ENCODE data around the gene NF2. TPM values are rescaled to one million over a fixed set of nuclear protein-coding genes. Genes with fewer than 3 reads are reported as not detected.

The NF2 gene
- total RNA-seq, 1 experiment from 2014 or later, result 190 TPM

DNA sequence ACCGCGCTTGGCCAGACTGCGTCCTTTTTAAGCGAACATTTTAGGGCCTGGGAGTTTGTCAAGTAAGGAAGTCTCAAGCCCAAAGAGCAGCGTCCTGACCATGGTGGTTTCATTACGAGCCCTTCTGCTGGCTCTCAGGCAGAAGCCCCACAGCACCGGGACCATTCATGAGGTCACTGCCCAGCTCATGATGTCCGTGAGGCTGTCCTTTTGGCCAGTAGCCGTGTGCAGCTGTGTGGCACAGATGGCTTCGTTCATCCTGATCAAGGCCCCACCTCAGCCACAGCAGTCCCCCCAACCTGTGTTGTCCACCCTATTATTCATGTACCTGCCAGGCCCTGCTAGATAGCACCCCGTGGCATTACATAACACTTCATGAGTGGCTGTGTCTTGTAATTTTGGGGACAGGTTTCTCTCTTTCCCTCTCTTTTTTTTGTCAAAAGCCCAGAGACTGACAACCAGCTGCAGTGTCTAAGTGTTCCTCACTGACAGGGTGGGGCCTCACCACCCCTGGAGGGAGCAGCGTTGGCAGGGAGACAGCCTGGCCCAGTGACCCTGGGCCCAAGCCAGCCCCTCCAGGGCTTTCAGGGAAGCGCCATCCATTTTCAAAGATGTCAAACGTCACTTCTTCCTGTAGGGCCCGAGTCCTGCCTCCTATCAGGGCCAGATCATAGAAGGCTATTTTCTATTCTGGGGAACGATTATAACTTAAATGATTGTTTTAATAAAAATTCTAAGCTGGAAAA lies 94.6 kb downstream of the NF2 start:
- H3K4me1 ChIP-seq (ENCODE audit: control insufficient read depth, insufficient read depth, low read length), result peaks cover 35% of the 10 kb centered on the region
- DNase-seq (ENCODE audit: low read depth, low spot score), result no peak
- H3K36me3 ChIP-seq (ENCODE audit: control insufficient read depth, insufficient read depth, low read length), result no peaks in the 10 kb centered on the region
- no peaks in the 10 kb centered on the region for H3K27me3 ChIP-seq (ENCODE audit: control insufficient read depth, insufficient read depth, low read length)
- no peaks in the 10 kb centered on the region for H3K9me3 ChIP-seq (ENCODE audit: control insufficient read depth, insufficient read depth, low read depth, low read length)
- BruUV-seq (replicated peaks), result TSS peak; percentile 75
- ChIA-PET POLR2A (no interaction called here), CTCF (no interaction called here)
- TF ChIP-seq POLR2AphosphoS5 (IDR thresholded peaks at IDR 0.05; ENCODE audit: low read depth, low read length), result no peak
- TF ChIP-seq, protein P1, sequence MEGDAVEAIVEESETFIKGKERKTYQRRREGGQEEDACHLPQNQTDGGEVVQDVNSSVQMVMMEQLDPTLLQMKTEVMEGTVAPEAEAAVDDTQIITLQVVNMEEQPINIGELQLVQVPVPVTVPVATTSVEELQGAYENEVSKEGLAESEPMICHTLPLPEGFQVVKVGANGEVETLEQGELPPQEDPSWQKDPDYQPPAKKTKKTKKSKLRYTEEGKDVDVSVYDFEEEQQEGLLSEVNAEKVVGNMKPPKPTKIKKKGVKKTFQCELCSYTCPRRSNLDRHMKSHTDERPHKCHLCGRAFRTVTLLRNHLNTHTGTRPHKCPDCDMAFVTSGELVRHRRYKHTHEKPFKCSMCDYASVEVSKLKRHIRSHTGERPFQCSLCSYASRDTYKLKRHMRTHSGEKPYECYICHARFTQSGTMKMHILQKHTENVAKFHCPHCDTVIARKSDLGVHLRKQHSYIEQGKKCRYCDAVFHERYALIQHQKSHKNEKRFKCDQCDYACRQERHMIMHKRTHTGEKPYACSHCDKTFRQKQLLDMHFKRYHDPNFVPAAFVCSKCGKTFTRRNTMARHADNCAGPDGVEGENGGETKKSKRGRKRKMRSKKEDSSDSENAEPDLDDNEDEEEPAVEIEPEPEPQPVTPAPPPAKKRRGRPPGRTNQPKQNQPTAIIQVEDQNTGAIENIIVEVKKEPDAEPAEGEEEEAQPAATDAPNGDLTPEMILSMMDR (IDR thresholded peaks at IDR 0.05), result no peak
- no peak for TF ChIP-seq REST (IDR thresholded peaks at IDR 0.05; ENCODE audit: insufficient read depth in 1 of 2, low read depth in 2 of 2, low read length in 1 of 2)
- TF ChIP-seq SIN3A (IDR thresholded peaks at IDR 0.05; ENCODE audit: borderline replicate concordance, insufficient read depth, low read depth, low read length), result no peak
- no peak for TF ChIP-seq TCF7L2 (IDR thresholded peaks at IDR 0.05; ENCODE audit: low read depth, low read length)
- H3K4me3 ChIP-seq (ENCODE audit: low read depth in 2 of 2, low read length in 2 of 2), result no peak overlapping the region
- no peak overlapping the region for H3K27ac ChIP-seq (ENCODE audit: low read length)
- intact Hi-C loops (cut with micrococcal nuclease; ENCODE audit: unreplicated experiment) (no loop called here), in situ Hi-C loops (cut with HindIII; ENCODE audit: low pct_unique_long_range_greater_than_20kb, low sequenced_read_pairs) (no loop called here)
- no peak for ATAC-seq

DNA sequence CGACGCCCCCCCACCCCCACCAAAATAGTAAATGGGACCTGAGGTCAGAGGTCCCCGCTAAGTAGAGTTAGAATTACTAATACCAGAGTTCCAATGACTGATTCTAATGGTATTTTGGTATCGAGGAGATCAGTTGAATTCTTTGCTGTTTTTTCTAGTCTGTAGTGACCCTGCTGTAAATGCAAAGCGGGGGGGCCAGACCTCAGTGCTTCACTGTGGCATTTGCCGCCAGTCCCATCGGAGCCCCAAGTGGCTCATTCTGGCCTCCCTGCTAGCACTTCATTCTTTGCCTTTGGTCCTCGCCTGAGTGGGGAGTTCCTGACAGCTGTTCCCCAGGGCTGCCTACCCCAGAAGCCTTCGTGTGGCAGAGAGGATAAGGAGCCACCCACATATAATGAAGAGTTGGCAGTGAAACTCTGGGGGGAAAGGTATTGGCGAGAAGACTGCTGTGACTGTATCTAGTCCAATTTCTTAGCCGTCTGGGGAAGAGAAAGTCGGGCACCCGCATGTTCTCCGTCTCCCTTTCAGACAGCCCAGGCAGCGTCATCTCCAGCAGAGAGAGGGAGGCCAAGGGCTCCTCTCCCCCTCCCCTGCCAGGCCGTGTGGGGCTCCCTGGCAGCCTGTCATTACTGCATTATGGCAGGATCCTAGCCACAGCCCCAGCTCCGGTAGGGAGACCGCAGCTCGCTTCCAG lies 96.9 kb downstream of the NF2 start:
- POLR2A ChIA-PET, result interaction anchor here (0.7 kb wide), 1 partner anchor 350 kb away, joined by 3 read pairs; no protein-coding TSS in a partner anchor
- TF ChIP-seq REST (IDR thresholded peaks at IDR 0.05; ENCODE audit: insufficient read depth in 1 of 2, low read depth in 2 of 2, low read length in 1 of 2) (no peak), POLR2AphosphoS5 (IDR thresholded peaks at IDR 0.05; ENCODE audit: low read depth, low read length) (no peak), TCF7L2 (IDR thresholded peaks at IDR 0.05; ENCODE audit: low read depth, low read length) (no peak), SIN3A (IDR thresholded peaks at IDR 0.05; ENCODE audit: borderline replicate concordance, insufficient read depth, low read depth, low read length) (no peak)
- TF ChIP-seq, protein P1 (IDR thresholded peaks at IDR 0.05), result no peak

More for the DNA sequence above, 96.9 kb downstream of the NF2 start:
- ATAC-seq (peak; percentile 11; the same call in 1 of the 2 replicates), DNase-seq (ENCODE audit: low read depth, low spot score) (no peak)
- no TSS peak for BruUV-seq (replicated peaks)
- CTCF ChIA-PET, result no interaction called here
- intact Hi-C loops (cut with micrococcal nuclease; ENCODE audit: unreplicated experiment) (no loop called here), in situ Hi-C loops (cut with HindIII; ENCODE audit: low pct_unique_long_range_greater_than_20kb, low sequenced_read_pairs) (no loop called here)
- H3K27ac ChIP-seq (ENCODE audit: low read length), result peak overlapping the region; percentile 51; the same call in 1 of the 2 replicates
- H3K4me1 ChIP-seq (ENCODE audit: control insufficient read depth, insufficient read depth, low read length), result peaks cover 53% of the 10 kb centered on the region
- H3K27me3 ChIP-seq (ENCODE audit: control insufficient read depth, insufficient read depth, low read length), result no peaks in the 10 kb centered on the region
- H3K36me3 ChIP-seq (ENCODE audit: control insufficient read depth, insufficient read depth, low read length), result no peaks in the 10 kb centered on the region
- no peaks in the 10 kb centered on the region for H3K9me3 ChIP-seq (ENCODE audit: control insufficient read depth, insufficient read depth, low read depth, low read length)
- H3K4me3 ChIP-seq (ENCODE audit: low read depth in 2 of 2, low read length in 2 of 2), result no peak overlapping the region
